Gastroesophageal sphincter (tissue), 4 donors: Measurements from ENCODE around the gene ATP2B2. TPM values are rescaled to one million over a fixed set of nuclear protein-coding genes. Genes with fewer than 3 reads are reported as not detected.

Experiments used
- ATAC-seq: fragments of 150-250 bp; one replicate; pipeline ENCODE4 v1.9.1; 2016; ENCODE audit warnings: mild to moderate bottlenecking, moderate library complexity
- H3K27ac ChIP-seq, 4 donors: fragments of 200-600 bp; sonication (generic) in 3 of 4; 1 replicate in 3 of 4; 2 replicates in 1 of 4; pipeline ENCODE4 v1.5.1; 2016 to 2019
- H3K27me3 ChIP-seq: fragments of 200-600 bp; sonication (generic); one replicate; pipeline ENCODE4 v1.5.1; 2019
- H3K36me3 ChIP-seq, 2 donors: fragments of 200-600 bp; sonication (generic); one replicate each; pipeline ENCODE4 v1.5.1; 2019; ENCODE audit warnings: control low read depth in 1 of 2
- H3K4me1 ChIP-seq, 3 donors: fragments of 200-600 bp; sonication (generic); 1 replicate in 2 of 3; 2 replicates in 1 of 3; pipeline ENCODE4 v1.5.1; 2016 to 2019; ENCODE audit warnings: control low read depth in 2 of 3
- H3K4me3 ChIP-seq, 2 donors: fragments of 200-600 bp; sonication (generic); one replicate each; pipeline ENCODE4 v1.5.1; 2019; ENCODE audit warnings: mild to moderate bottlenecking in 1 of 2, moderate library complexity in 1 of 2
- H3K9me3 ChIP-seq, 3 donors: fragments of 200-600 bp; sonication (generic); one replicate each; pipeline ENCODE4 v1.5.1; 2017 to 2019; ENCODE audit warnings: control low read depth in 2 of 3
- EP300 ChIP-seq: sonication (generic); formaldehyde crosslinking; IDR thresholded peaks from one replicate; pipeline ENCODE4 v1.6.1; 2017; ENCODE audit warnings: antibody characterized with exemption, mild to moderate bottlenecking
- POLR2A ChIP-seq, 2 donors: fragments of 450-650 bp; IDR thresholded peaks; one replicate each; pipeline ENCODE4 v1.6.1; 2017; ENCODE audit warnings: antibody characterized with exemption in 2 of 2, mild to moderate bottlenecking in 2 of 2, moderate library complexity in 1 of 2
- POLR2AphosphoS5 ChIP-seq: sonication (generic); formaldehyde crosslinking; IDR thresholded peaks from one replicate; pipeline ENCODE4 v1.6.1; 2017; ENCODE audit warnings: antibody characterized with exemption
- WGBS, 2 donors: methylation state at CpG; one replicate each; pipeline ENCODE4 v1.1.5; 2018; ENCODE audit warnings: low coverage in 1 of 2; 5-methylcytosine and 5-hydroxymethylcytosine counted together
- total RNA-seq, 4 donors: library from RNA; depleted of rRNA; stranded (reverse); fragments of >200 nt; gene quantifications; one replicate each; pipeline ENCODE4 v1.1.0, GENCODE V29; 2016
- TF ChIP-seq, protein P1 (sequence below), 4 experiments: fragments of 200-600 bp in 2 of 4; fragments of 450-650 bp in 2 of 4; sonication (generic) in 1 of 4; IDR thresholded peaks; one replicate each; pipeline ENCODE4 v1.5.1; 2017 to 2019; ENCODE audit warnings: antibody characterized with exemption in 4 of 4, mild to moderate bottlenecking in 2 of 4, moderate library complexity in 2 of 4

ATP2B2 gene
- total RNA-seq, 4 donors from 2014 or later = 0.13 to 0.30 (median 0.27) TPM; not detected in 1

DNA sequence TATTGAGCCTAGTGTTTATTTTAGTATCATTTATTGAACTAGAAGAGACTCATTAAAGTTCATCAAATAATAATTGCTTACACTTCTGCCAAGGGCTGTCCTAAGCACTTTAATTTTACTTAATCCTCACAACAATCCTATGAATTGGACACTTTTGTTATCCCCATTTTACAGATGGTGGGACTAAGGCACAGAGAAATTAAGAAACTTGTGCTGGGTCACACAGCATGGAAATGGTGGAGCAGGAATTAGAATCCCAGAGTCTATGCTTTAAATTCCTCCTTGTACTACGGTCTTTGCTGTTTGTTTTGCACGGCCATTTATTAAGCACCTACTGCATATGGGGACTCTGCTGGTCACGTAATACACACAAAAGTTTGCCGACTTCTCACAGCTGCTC lies 7.9 kb downstream of the ATP2B2 start:
- H3K9me3 ChIP-seq = no peaks in the 10 kb centered on the region
- H3K27ac ChIP-seq = no peak overlapping the region
- no peak for ATAC-seq
- H3K27me3 ChIP-seq = peaks cover 24% of the 10 kb centered on the region
- WGBS, 2 donors = 73 to 80% methylated on average over 4 of the region's 4 CpGs
- no peaks in the 10 kb centered on the region for H3K36me3 ChIP-seq
- TF ChIP-seq EP300 = no peak
- TF ChIP-seq POLR2A (IDR thresholded peaks at IDR 0.05) = no peak
- TF ChIP-seq, protein P1, sequence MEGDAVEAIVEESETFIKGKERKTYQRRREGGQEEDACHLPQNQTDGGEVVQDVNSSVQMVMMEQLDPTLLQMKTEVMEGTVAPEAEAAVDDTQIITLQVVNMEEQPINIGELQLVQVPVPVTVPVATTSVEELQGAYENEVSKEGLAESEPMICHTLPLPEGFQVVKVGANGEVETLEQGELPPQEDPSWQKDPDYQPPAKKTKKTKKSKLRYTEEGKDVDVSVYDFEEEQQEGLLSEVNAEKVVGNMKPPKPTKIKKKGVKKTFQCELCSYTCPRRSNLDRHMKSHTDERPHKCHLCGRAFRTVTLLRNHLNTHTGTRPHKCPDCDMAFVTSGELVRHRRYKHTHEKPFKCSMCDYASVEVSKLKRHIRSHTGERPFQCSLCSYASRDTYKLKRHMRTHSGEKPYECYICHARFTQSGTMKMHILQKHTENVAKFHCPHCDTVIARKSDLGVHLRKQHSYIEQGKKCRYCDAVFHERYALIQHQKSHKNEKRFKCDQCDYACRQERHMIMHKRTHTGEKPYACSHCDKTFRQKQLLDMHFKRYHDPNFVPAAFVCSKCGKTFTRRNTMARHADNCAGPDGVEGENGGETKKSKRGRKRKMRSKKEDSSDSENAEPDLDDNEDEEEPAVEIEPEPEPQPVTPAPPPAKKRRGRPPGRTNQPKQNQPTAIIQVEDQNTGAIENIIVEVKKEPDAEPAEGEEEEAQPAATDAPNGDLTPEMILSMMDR (IDR thresholded peaks at IDR 0.05) = no peak
- TF ChIP-seq POLR2AphosphoS5 = no peak
- H3K4me3 ChIP-seq = no peak overlapping the region
- no peaks in the 10 kb centered on the region for H3K4me1 ChIP-seq

DNA sequence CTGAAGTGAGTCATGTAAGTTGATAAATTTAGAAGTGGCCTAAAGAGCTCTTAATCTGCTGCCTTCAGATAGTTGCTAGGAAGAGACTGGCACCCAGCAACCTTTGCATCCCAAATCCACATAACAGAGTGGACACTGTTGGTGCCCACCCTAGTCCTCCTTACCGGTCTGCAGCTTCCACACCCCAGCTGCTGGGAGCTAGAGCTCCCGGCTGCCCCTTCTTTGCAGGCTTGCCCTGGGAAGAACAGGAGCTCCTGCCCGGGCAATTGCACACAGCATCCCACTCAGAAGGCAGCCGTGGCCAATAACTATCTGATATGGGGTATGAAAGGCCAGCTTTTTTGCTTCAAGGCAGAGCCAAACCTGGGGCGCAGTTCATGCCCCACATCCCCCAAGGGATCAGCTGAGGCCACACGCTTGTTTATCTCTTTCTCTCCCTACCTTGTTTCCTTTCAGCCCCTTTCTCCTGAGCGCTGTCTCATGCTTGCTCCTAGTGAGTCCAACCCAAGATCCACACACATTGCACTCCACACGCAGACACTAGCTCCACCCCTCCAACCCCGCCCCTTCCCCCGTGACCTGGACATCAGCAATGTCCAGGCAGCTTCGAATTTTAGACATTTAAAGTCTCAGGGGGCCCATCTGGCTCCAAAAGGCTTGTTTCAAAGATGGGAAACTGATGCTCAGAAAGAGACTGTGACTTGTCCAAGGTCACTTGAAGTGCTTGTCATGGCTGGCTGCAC lies 9.1 kb downstream of the ATP2B2 start:
- no peak for ATAC-seq

DNA sequence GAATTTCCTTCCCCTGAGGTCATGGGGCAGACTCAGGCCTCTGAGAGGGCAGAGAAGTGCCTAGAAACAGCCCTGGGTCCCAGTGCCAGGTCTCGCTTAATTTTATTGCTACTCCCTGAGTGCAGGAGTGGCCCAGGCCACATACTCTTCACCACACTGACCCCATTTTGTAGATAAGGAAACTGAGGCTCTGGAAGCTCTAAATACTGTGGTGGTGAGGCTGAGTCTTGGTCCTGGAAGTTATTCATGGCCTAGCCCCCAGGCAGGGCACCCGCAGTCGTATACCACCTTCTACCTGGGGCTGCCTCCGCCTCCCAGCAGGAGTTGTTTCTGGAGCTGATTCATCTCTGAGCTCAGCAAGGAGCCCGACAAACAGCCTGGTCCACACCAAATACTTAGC lies 9.8 kb downstream of the ATP2B2 start:
- Histone ChIP-seq H3K27ac (no peak overlapping the region), H3K9me3 (no peaks in the 10 kb centered on the region), H3K4me1 (no peaks in the 10 kb centered on the region), H3K4me3 (no peak overlapping the region), H3K36me3 (no peaks in the 10 kb centered on the region), H3K27me3 (peaks cover 13% of the 10 kb centered on the region)
- 83% methylated on average over 1 of the region's 5 CpGs; no CpG with 5 or more reads in 1 of the 2 donors for WGBS, 2 donors
- no peak for ATAC-seq
- TF ChIP-seq POLR2A (IDR thresholded peaks at IDR 0.05) (no peak), POLR2AphosphoS5 (no peak), EP300 (no peak)
- TF ChIP-seq, protein P1 (IDR thresholded peaks at IDR 0.05) = no peak

More for the DNA sequence above, 9.1 kb downstream of the ATP2B2 start:
- Histone ChIP-seq H3K36me3 (no peaks in the 10 kb centered on the region), H3K4me3 (no peak overlapping the region), H3K9me3 (no peaks in the 10 kb centered on the region), H3K4me1 (no peaks in the 10 kb centered on the region), H3K27me3 (peaks cover 16% of the 10 kb centered on the region), H3K27ac (no peak overlapping the region)
- TF ChIP-seq EP300 (no peak), POLR2AphosphoS5 (no peak), POLR2A (IDR thresholded peaks at IDR 0.05) (no peak)
- TF ChIP-seq, protein P1 (IDR thresholded peaks at IDR 0.05) = no peak
- 50 to 57% methylated on average over 3 to 6 of the region's 11 CpGs for WGBS, 2 donors

DNA sequence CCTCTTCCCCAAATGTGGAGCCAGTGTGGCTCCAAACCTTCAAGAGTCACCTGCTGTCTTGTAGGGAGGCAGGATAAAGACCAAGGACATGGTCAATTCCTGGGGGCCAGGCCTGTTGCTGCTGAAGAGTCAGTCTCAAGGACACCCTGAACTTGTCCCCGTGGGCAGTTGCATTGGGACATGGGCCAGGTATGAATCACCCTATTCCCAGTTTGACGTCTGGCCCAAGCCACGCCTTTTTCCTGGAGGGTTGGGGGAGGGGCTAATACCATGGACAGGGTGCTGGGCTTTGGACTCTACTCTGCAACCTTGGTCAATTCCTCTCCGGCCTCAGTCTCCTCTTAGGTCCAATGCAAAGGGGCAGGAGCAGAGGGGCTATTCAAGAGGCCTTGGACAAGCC lies 10.4 kb downstream of the ATP2B2 start:
- no peak overlapping the region for H3K4me3 ChIP-seq
- H3K9me3 ChIP-seq = no peaks in the 10 kb centered on the region
- H3K36me3 ChIP-seq = no peaks in the 10 kb centered on the region
- H3K27me3 ChIP-seq = peaks cover 9% of the 10 kb centered on the region
- TF ChIP-seq POLR2A (IDR thresholded peaks at IDR 0.05) (no peak), POLR2AphosphoS5 (no peak), EP300 (no peak)
- TF ChIP-seq, protein P1 (IDR thresholded peaks at IDR 0.05) = no peak
- no peaks in the 10 kb centered on the region for H3K4me1 ChIP-seq
- WGBS, 2 donors = no CpG with 5 or more reads among the region's 4 CpGs
- no peak overlapping the region for H3K27ac ChIP-seq
- ATAC-seq = no peak

DNA sequence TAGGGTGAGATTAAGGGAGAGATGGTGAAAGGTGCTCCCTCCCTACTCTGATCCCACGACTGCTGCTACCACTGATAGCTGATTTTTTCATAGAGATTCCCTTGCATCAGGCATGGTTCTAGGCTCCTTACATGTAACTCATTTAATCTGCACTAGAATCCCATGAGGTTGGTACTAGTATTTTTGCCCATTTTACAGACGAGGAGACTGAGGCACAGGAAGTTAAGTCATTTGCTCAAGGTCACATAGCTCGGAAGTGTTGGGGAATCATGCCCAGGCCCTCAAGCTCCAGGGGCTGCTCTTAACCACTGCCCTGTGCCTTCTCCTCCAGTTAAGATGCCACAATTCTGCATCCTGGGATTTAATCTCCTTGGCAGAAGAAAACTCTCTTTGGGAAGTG lies 11.2 kb downstream of the ATP2B2 start:
- 67% methylated on average over 1 to 3 of the region's 3 CpGs for WGBS, 2 donors
- TF ChIP-seq POLR2AphosphoS5 = no peak
- TF ChIP-seq, protein P1 (IDR thresholded peaks at IDR 0.05) = no peak
- no peaks in the 10 kb centered on the region for H3K36me3 ChIP-seq
- H3K27me3 ChIP-seq = peaks cover 9% of the 10 kb centered on the region
- no peak overlapping the region for H3K27ac ChIP-seq
- no peak for ATAC-seq
- H3K9me3 ChIP-seq = no peaks in the 10 kb centered on the region
- no peak overlapping the region for H3K4me3 ChIP-seq
- no peaks in the 10 kb centered on the region for H3K4me1 ChIP-seq
